GM13976 (cell line): ENCODE data around the gene LGALS3BP.
"Not testable (repeated sequence)": the region's sequence is repeated elsewhere in the genome, so short reads cannot be mapped to it uniquely, and the experiment has no call there.

Source experiments
- DNase-seq: peaks from one replicate; pipeline ENCODE4 v3.0.0; 2012; ENCODE audit warnings: low spot score
- in situ Hi-C: fragments of 300-500 bp; cut with MboI; formaldehyde crosslinking; loops from one replicate; pipeline ENCODE4 v1.12.0; 2022; ENCODE audit warnings: low sequenced_read_pairs, mixed read lengths, inconsistent platforms; ENCODE audit not compliant: unreplicated experiment
- TF ChIP-seq, protein P1 (sequence below): IDR thresholded peaks from 2 replicates; pipeline ENCODE4 v1.5.1; 2012; ENCODE audit warnings: borderline replicate concordance, mild to moderate bottlenecking; ENCODE audit not compliant: insufficient read depth; ENCODE audit errors: extremely low read depth, missing control alignments, control extremely low read depth

The LGALS3BP gene

GRCh38 chr17:79024901-79025737 is 45.4 kb upstream of the LGALS3BP start:
- DNase-seq, result no peak
- in situ Hi-C loops, result no loop called here
- TF ChIP-seq, protein P1, sequence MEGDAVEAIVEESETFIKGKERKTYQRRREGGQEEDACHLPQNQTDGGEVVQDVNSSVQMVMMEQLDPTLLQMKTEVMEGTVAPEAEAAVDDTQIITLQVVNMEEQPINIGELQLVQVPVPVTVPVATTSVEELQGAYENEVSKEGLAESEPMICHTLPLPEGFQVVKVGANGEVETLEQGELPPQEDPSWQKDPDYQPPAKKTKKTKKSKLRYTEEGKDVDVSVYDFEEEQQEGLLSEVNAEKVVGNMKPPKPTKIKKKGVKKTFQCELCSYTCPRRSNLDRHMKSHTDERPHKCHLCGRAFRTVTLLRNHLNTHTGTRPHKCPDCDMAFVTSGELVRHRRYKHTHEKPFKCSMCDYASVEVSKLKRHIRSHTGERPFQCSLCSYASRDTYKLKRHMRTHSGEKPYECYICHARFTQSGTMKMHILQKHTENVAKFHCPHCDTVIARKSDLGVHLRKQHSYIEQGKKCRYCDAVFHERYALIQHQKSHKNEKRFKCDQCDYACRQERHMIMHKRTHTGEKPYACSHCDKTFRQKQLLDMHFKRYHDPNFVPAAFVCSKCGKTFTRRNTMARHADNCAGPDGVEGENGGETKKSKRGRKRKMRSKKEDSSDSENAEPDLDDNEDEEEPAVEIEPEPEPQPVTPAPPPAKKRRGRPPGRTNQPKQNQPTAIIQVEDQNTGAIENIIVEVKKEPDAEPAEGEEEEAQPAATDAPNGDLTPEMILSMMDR, result no peak

DNA sequence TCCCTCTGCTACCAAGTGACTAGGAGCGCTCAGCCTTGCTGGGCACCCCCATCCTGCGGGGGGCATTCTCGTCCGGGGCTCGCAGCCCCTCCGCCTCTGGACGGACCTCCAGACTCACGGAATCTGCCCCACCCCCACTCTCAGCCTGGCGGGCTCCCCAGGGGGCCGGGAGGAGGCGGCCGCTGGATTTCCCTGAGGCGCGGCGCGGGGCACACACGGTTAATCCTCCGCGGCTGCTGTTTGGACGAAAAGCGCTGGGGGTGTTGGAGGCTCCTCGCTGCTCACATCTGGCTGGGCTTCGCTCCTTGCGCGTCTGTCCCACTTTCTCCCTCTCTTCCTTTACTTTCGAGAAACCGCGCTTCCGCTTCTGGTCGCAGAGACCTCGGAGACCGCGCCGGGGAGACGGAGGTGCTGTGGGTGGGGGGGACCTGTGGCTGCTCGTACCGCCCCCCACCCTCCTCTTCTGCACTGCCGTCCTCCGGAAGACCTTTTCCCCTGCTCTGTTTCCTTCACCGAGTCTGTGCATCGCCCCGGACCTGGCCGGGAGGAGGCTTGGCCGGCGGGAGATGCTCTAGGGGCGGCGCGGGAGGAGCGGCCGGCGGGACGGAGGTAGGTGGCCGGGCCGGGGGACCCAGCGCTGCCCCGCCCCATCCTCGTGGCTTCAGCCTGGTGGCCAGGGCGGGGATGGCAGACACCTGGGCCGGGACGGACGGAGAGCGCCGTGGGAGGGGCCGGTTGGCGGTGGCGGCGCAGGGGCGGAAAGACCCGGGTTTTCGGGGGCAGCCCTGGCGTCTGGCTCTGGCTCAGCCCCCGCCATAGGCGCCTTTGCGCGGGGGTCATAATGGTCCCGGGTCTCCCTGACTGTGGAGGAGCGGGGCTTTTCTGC is 44.4 kb upstream of the LGALS3BP start, which contains the start of gene C1QTNF1:
Gene C1QTNF1, plus strand, starts transcription at position 284 of the 886 bp plus-strand sequence. CDS start 19,800 bp downstream, outside the sequence.
- DNase-seq, result peak; percentile 75
- in situ Hi-C loops, result no loop called here
- TF ChIP-seq, protein P1, result no peak

DNA sequence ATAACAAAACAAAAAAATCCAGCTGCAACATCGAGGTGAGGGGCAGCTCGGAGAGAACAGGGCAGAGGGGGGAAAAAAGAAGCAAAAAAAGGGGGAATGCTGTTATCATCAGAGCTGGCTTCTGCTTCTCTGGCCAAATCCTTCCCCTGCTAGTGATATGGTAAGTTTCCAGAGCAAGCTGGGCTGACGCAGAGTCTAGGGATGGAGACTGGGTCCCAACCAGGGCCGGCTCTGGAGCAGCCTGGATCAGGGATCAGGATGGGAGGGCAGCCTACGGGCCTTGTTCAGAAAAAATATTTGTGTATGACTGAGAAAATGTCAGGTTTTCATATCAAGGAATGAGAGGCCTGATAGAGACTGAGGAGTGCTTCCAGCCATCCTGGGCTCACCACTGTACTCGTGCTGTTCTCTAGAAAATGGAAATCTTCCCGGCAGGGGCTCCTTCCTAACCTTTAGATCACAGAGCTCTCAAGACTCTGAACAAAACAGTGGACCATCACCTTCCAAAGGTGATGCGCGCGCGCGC is 43.5 kb upstream of the LGALS3BP start:
- no peak for DNase-seq
- TF ChIP-seq, protein P1, result no peak
- in situ Hi-C loops, result no loop called here

DNA sequence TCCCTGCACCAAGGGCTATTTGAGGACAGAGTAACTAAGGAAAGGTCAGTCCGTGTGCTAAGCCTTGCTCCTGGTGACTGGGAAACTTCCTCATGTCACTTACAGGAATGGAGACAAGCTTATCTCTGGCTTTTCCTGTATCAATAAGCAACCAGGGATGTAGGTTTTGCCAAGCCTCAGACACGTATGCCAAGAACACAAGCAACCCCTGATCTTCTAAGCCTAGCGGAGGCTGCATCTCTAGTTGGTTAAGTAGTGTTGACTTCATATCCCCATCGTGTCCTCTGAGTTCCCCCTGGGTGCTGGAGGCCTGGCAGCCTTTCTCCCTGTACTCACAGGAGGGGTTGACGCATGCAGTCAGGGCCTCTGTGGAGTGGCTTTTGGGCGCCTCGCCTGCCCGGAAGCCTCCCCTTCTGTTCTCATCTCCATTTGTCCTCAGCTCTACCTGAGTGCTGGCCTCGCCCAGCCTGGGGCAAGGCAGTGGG is 42.8 kb upstream of the LGALS3BP start:
- TF ChIP-seq, protein P1, result no peak
- in situ Hi-C loops, result no loop called here
- no peak for DNase-seq

GRCh38 chr17:79021929-79022328 is 42.2 kb upstream of the LGALS3BP start:
- in situ Hi-C loops, DNase-seq: not testable (repeated sequence)

DNA sequence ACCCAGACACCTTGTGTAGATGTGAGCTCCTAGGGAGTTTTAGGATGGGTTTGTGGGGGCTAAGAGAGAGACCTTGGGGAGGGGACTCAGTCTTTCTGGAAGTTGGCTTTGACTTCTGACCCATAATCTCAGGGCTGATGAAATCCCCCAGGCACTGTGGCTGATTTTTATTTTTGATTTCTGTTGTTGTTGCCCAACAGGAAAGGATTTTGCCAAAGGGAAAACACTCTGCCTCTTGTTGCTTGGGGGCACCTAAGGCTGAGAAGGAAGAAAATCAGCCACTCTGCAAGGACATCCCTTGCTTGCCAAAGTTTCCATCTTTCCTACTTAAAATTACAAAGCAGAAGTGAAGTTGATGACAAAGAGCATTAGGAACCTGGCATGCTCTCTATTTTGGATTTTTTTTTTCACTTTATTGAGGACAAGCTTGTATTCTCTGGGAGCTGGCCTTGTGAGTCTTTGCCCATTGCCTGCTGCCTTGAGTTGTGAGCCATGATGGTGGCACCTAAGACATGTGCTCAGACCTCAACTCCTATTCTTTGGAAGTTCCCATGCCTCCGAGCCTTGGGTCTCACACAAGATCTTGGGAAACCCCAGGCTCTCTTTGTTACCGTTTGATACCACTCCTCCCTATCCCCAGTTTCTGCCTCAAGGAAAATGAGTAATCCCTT is 41.0 kb upstream of the LGALS3BP start:
- no peak for DNase-seq
- in situ Hi-C loops, result no loop called here
- TF ChIP-seq, protein P1, result no peak
